ENCODE data around the gene MAP4.

- TF ChIP-seq CTCF (IDR thresholded peaks at IDR 0.05; ENCODE audit: low read depth, low read length, poor library complexity, severe bottlenecking) (no peak), EZH2phosphoT487 (IDR thresholded peaks at IDR 0.05; ENCODE audit: borderline replicate concordance, low read length) (no peak)
These were observed 114.9 kb downstream of the MAP4 start for GRCh38 chr3:47901280-47901833.
